Measurements from ENCODE around the gene WRAP73.

Gene WRAP73

GRCh38 chr1:3614755-3615742 is 34.9 kb downstream of the WRAP73 start:
- peak; percentile 71 for TF ChIP-seq CTCF (conservative IDR thresholded peaks at IDR 0.05; ENCODE audit: low read length)
- DNase-seq (ENCODE audit: low read depth) = no peak
- no peak overlapping the region for H3K4me3 ChIP-seq (ENCODE audit: low read length)

- no peak for TF ChIP-seq CTCF (conservative IDR thresholded peaks at IDR 0.05; ENCODE audit: low read length)
- DNase-seq (ENCODE audit: low read depth) = no peak
- no peak overlapping the region for H3K4me3 ChIP-seq (ENCODE audit: low read length)
Measured at GRCh38 chr1:3612123-3612522, 37.8 kb downstream of the WRAP73 start.

GRCh38 chr1:3611170-3612019 is 38.5 kb downstream of the WRAP73 start, which contains the start of gene MEGF6:
Gene MEGF6, minus strand, starts transcription at chr1:3611508. Its CDS starts 240 bp downstream, at chr1:3611268.
- DNase-seq (ENCODE audit: low read depth) = no peak
- no peak within 1 kb of the TSS for H3K4me3 ChIP-seq (ENCODE audit: low read length)
- TF ChIP-seq CTCF (conservative IDR thresholded peaks at IDR 0.05; ENCODE audit: low read length) = no peak

- TF ChIP-seq CTCF (conservative IDR thresholded peaks at IDR 0.05; ENCODE audit: low read length) = no peak
- DNase-seq (ENCODE audit: low read depth) = peak; percentile 46
- no peak overlapping the region for H3K4me3 ChIP-seq (ENCODE audit: low read length)
Measured at GRCh38 chr1:3610527-3611169, 39.3 kb downstream of the WRAP73 start.

- no peak for TF ChIP-seq CTCF (conservative IDR thresholded peaks at IDR 0.05; ENCODE audit: low read length)
- no peak overlapping the region for H3K4me3 ChIP-seq (ENCODE audit: low read length)
- no peak for DNase-seq (ENCODE audit: low read depth)
Measured at GRCh38 chr1:3609769-3610526, 40.0 kb downstream of the WRAP73 start.

- H3K4me3 ChIP-seq (ENCODE audit: low read length) = no peak overlapping the region
- no peak for TF ChIP-seq CTCF (conservative IDR thresholded peaks at IDR 0.05; ENCODE audit: low read length)
- no peak for DNase-seq (ENCODE audit: low read depth)
Measured at GRCh38 chr1:3609016-3609768, 40.7 kb downstream of the WRAP73 start.
